GM19397 (cell line): ENCODE data around the gene BABAM2.

Source experiments
- ATAC-seq: cut with Tn5 transposase; IDR thresholded peaks from one replicate; pipeline ENCODE4 v1.9.1; 2021; ENCODE audit warnings: mild to moderate bottlenecking, moderate library complexity; ENCODE audit not compliant: unreplicated experiment

BABAM2 gene

DNA sequence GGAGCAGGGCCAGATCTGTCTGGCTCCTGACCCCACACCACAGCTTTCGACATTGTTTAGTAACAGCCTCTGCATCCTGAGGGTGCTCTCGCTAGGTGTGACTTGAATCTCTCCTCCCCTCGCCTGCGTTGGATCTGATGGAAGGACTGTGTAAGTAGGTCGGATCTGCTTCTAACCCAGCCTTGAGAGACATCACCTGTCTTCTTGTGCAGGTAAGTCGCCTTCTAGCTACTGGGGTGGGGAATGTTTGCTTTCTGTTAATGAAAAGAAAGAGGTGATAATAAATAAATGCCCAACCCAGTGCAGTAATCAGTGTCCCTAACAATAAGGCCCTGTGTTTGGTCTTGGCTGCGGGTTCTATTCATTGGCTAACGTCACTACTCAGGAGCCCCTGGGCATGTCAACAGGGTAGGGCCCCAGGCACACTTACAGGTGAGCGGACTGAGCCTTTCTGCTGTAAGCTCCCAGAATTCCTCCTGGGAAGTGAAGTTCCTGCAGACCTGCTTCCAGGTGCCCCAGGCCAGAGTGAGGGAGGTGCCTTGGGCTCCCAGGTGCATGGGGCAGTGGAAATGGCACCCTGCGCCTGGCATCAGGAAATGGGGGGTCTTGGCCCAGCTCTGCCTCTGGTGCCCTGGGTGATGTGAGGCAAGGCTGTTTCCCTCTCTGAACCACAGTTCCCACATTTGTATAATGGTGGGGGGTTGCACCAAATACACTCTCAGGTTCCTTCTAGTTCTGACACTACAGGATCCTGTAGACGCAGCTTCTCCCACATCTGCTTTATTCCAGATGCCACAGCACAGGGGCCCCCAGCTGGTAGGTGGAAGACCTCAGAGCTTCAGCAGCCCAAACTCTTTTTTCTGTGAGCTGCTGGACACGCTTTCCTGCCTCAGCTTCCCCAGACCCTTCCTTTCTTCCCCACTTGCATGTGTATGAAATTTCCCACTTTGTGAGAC, 491.0 kb downstream of the BABAM2 start:
- ATAC-seq, result no peak

DNA sequence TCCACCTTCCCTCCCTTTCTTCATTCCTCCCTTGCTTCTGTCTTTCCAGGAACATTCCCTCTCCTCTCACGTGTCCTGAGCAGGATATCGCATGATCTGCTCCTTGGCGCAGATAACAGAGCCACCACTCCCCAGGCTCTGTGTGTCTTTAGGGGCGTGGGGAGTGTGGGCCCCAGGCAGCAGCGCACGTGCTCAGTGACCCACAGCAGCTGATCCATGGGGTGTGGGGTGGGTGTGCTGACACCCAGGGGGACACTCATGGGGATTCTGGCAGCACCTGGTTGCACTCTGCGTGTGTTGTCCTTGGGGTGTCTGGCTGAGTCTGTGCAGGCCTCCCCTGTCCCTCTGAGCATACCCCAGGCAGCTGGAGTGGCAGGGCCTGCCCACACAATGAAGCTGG, 492.2 kb downstream of the BABAM2 start:
- ATAC-seq, result no peak

- ATAC-seq, result no peak
These were observed 496.8 kb downstream of the BABAM2 start for GRCh38 chr2:28387082-28387960.
